Panc1 (cell line): Measurements from ENCODE around the gene TADA2B.

Source experiments
- POLR2AphosphoS5 ChIP-seq: IDR thresholded peaks from 2 replicates; pipeline ENCODE4 v1.6.1; 2012; ENCODE audit warnings: mild to moderate bottlenecking, low read depth, low read length, moderate library complexity
- SIN3A ChIP-seq: IDR thresholded peaks from 2 replicates; pipeline ENCODE4 v1.6.1; 2012; ENCODE audit warnings: low read depth, mild to moderate bottlenecking, low read length, moderate library complexity, borderline replicate concordance; ENCODE audit not compliant: insufficient read depth
- TF ChIP-seq, protein P1 (sequence below): fragments of 450-650 bp; IDR thresholded peaks from 2 replicates; pipeline ENCODE4 v1.5.1; 2017; ENCODE audit warnings: mild to moderate bottlenecking
- TF ChIP-seq, protein P2 (sequence below), 2 experiments: IDR thresholded peaks; 2 replicates each; pipeline ENCODE4 v1.6.1; 2011 to 2012; ENCODE audit warnings: low read depth in 2 of 2, control low read depth in 1 of 2, low read length in 1 of 2, mild to moderate bottlenecking in 1 of 2, moderate library complexity in 1 of 2; ENCODE audit not compliant: insufficient read depth in 1 of 2

DNA sequence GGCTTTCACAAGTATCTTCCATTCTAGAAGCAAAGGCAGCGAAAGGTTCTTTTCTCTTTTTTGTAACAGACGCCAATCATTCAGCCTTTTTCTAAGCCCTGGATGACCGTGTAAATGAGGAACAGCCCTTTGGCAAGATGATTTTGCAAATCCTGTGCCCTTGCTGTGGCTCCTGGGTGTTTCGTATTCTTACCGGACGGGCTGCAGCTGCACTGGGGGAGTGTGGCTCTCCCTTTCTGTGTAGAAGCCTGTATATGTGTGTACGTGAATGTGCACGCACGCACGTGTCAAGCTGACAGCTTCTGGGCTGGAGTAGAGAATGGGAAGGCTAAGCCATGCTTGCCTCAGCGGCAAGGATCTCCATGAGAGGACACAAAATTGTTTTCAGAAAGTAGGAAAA, 16.5 kb downstream of the TADA2B start:
- TF ChIP-seq, protein P1, sequence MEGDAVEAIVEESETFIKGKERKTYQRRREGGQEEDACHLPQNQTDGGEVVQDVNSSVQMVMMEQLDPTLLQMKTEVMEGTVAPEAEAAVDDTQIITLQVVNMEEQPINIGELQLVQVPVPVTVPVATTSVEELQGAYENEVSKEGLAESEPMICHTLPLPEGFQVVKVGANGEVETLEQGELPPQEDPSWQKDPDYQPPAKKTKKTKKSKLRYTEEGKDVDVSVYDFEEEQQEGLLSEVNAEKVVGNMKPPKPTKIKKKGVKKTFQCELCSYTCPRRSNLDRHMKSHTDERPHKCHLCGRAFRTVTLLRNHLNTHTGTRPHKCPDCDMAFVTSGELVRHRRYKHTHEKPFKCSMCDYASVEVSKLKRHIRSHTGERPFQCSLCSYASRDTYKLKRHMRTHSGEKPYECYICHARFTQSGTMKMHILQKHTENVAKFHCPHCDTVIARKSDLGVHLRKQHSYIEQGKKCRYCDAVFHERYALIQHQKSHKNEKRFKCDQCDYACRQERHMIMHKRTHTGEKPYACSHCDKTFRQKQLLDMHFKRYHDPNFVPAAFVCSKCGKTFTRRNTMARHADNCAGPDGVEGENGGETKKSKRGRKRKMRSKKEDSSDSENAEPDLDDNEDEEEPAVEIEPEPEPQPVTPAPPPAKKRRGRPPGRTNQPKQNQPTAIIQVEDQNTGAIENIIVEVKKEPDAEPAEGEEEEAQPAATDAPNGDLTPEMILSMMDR, result no peak
- TF ChIP-seq POLR2AphosphoS5, result peak; percentile 1; the same call in 1 of the 2 replicates
- TF ChIP-seq, protein P2, sequence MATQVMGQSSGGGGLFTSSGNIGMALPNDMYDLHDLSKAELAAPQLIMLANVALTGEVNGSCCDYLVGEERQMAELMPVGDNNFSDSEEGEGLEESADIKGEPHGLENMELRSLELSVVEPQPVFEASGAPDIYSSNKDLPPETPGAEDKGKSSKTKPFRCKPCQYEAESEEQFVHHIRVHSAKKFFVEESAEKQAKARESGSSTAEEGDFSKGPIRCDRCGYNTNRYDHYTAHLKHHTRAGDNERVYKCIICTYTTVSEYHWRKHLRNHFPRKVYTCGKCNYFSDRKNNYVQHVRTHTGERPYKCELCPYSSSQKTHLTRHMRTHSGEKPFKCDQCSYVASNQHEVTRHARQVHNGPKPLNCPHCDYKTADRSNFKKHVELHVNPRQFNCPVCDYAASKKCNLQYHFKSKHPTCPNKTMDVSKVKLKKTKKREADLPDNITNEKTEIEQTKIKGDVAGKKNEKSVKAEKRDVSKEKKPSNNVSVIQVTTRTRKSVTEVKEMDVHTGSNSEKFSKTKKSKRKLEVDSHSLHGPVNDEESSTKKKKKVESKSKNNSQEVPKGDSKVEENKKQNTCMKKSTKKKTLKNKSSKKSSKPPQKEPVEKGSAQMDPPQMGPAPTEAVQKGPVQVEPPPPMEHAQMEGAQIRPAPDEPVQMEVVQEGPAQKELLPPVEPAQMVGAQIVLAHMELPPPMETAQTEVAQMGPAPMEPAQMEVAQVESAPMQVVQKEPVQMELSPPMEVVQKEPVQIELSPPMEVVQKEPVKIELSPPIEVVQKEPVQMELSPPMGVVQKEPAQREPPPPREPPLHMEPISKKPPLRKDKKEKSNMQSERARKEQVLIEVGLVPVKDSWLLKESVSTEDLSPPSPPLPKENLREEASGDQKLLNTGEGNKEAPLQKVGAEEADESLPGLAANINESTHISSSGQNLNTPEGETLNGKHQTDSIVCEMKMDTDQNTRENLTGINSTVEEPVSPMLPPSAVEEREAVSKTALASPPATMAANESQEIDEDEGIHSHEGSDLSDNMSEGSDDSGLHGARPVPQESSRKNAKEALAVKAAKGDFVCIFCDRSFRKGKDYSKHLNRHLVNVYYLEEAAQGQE (IDR thresholded peaks at IDR 0.05; ENCODE audit: insufficient read depth in 1 of 2, low read depth in 2 of 2, low read length in 1 of 2), result no peak
- TF ChIP-seq SIN3A, result no peak
